ENCODE results near the gene NFATC1.

NFATC1 gene

DNA sequence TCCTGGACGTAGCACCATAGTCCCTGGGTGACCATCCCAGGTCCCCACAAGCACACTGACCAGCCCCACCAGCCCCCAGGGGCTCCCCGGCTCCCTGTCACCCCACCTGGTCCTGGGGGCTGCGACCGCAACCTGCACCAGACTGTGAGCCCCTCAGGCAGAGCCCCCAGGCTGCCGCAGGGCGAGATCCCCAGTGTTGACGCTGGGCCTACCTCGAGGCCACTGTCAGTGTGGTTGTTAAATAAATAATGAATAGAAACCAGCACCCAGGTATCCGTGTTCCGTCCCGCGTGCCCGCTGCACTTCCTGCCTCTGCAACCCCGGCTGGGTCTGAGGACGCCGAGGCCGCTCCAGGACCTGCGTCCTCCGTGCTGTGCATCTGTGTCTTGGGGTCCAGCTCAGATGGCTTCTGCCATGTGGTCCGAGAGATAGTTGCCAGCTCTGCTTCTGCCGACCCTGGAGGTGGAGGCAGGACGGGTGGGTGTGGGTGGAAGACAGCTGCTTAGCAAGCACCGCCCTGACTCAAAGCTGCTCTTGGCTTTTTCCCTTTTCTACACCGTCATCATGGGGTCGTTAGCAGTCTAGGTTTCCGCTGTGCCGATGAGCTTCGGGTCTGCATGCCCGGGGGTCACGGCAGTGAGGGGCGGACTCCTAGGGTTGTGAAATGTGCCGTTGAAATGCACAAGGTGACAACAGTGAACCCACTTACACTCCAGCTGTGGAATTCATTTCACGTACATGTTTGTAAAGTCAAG lies 74.2 kb downstream of the NFATC1 start:
- Histone ChIP-seq H3K4me2 (ENCODE audit: low read length) (no peak overlapping the region), H3K9me3 (ENCODE audit: control insufficient read depth, insufficient read depth, low read length) (no peaks in the 10 kb centered on the region), H3K4me1 (ENCODE audit: control insufficient read depth, low read length) (peaks cover 28% of the 10 kb centered on the region), H3K36me3 (ENCODE audit: control insufficient read depth, low read length) (peaks cover 18% of the 10 kb centered on the region), H3K79me2 (ENCODE audit: control insufficient read depth, low read length) (no peaks in the 10 kb centered on the region; the same call in 1 of the 2 replicates), H4K20me1 (ENCODE audit: control insufficient read depth, insufficient read depth, low read depth, low read length) (no peaks in the 10 kb centered on the region), H3K9me2 (replicated peaks; ENCODE audit: control insufficient read depth, low read length) (no peaks in the 10 kb centered on the region), H3K27me3 (ENCODE audit: control insufficient read depth, low read length) (no peaks in the 10 kb centered on the region), H3K4me3 (ENCODE audit: low read length) (no peak overlapping the region), H3F3A (ENCODE audit: control insufficient read depth, insufficient read depth) (peaks cover 13% of the 10 kb centered on the region; the same call in 1 of the 2 replicates), H3K27ac (ENCODE audit: low read depth, low read length) (no peak overlapping the region)
- no peak for TF ChIP-seq EZH2phosphoT487 (IDR thresholded peaks at IDR 0.05; ENCODE audit: borderline replicate concordance, low read length)
- TF ChIP-seq, protein P1, sequence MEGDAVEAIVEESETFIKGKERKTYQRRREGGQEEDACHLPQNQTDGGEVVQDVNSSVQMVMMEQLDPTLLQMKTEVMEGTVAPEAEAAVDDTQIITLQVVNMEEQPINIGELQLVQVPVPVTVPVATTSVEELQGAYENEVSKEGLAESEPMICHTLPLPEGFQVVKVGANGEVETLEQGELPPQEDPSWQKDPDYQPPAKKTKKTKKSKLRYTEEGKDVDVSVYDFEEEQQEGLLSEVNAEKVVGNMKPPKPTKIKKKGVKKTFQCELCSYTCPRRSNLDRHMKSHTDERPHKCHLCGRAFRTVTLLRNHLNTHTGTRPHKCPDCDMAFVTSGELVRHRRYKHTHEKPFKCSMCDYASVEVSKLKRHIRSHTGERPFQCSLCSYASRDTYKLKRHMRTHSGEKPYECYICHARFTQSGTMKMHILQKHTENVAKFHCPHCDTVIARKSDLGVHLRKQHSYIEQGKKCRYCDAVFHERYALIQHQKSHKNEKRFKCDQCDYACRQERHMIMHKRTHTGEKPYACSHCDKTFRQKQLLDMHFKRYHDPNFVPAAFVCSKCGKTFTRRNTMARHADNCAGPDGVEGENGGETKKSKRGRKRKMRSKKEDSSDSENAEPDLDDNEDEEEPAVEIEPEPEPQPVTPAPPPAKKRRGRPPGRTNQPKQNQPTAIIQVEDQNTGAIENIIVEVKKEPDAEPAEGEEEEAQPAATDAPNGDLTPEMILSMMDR (IDR thresholded peaks at IDR 0.05; ENCODE audit: low read depth, low read length, poor library complexity, severe bottlenecking), result no peak

DNA sequence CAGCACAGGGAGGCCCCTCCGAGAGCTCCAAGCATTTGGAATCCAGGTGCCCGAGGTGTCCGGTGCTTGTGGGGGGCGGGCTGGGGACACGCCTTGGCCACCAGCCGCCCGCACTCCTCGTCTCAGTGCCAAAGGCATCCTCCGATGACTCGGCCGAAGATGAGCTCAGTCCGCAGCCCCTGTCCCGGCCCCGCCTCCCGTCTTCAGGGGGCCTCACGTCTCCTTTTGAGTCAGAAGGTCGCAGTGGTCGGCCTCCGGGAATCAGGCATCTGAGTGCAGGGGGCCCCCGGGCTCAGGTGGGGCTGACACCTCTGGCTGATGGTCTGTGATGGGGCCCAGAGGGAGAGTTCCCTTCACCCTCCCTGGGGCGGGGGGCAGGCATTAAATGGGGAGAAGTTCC lies 74.8 kb downstream of the NFATC1 start:
- Histone ChIP-seq H3K9me3 (ENCODE audit: control insufficient read depth, insufficient read depth, low read length) (no peaks in the 10 kb centered on the region), H3K27ac (ENCODE audit: low read depth, low read length) (no peak overlapping the region), H4K20me1 (ENCODE audit: control insufficient read depth, insufficient read depth, low read depth, low read length) (no peaks in the 10 kb centered on the region), H3K4me3 (ENCODE audit: low read length) (no peak overlapping the region), H3K79me2 (ENCODE audit: control insufficient read depth, low read length) (no peaks in the 10 kb centered on the region), H3K4me2 (ENCODE audit: low read length) (no peak overlapping the region), H3K36me3 (ENCODE audit: control insufficient read depth, low read length) (peaks cover 17% of the 10 kb centered on the region), H3K4me1 (ENCODE audit: control insufficient read depth, low read length) (peaks cover 21% of the 10 kb centered on the region), H3F3A (ENCODE audit: control insufficient read depth, insufficient read depth) (peaks cover 10% of the 10 kb centered on the region; the same call in 1 of the 2 replicates), H3K27me3 (ENCODE audit: control insufficient read depth, low read length) (no peaks in the 10 kb centered on the region), H3K9me2 (replicated peaks; ENCODE audit: control insufficient read depth, low read length) (no peaks in the 10 kb centered on the region)
- TF ChIP-seq, protein P1 (IDR thresholded peaks at IDR 0.05; ENCODE audit: low read depth, low read length, poor library complexity, severe bottlenecking), result no peak
- no peak for TF ChIP-seq EZH2phosphoT487 (IDR thresholded peaks at IDR 0.05; ENCODE audit: borderline replicate concordance, low read length)

GRCh38 chr18:79471046-79471445 lies 75.3 kb downstream of the NFATC1 start:
- Histone ChIP-seq H3K4me1 (ENCODE audit: control insufficient read depth, low read length) (peaks cover 16% of the 10 kb centered on the region), H3K9me2 (replicated peaks; ENCODE audit: control insufficient read depth, low read length) (no peaks in the 10 kb centered on the region), H3K79me2 (ENCODE audit: control insufficient read depth, low read length) (no peaks in the 10 kb centered on the region), H3K9me3 (ENCODE audit: control insufficient read depth, insufficient read depth, low read length) (no peaks in the 10 kb centered on the region), H3F3A (ENCODE audit: control insufficient read depth, insufficient read depth) (peaks cover 8% of the 10 kb centered on the region; the same call in 1 of the 2 replicates), H3K27me3 (ENCODE audit: control insufficient read depth, low read length) (no peaks in the 10 kb centered on the region), H4K20me1 (ENCODE audit: control insufficient read depth, insufficient read depth, low read depth, low read length) (no peaks in the 10 kb centered on the region), H3K4me2 (ENCODE audit: low read length) (no peak overlapping the region), H3K27ac (ENCODE audit: low read depth, low read length) (no peak overlapping the region), H3K4me3 (ENCODE audit: low read length) (no peak overlapping the region), H3K36me3 (ENCODE audit: control insufficient read depth, low read length) (peaks cover 17% of the 10 kb centered on the region)
- TF ChIP-seq EZH2phosphoT487 (IDR thresholded peaks at IDR 0.05; ENCODE audit: borderline replicate concordance, low read length), result no peak
- TF ChIP-seq, protein P1 (IDR thresholded peaks at IDR 0.05; ENCODE audit: low read depth, low read length, poor library complexity, severe bottlenecking), result no peak
